ENCODE measurements around the gene KCNG3. TPM values are rescaled to one million over a fixed set of nuclear protein-coding genes. Genes with fewer than 3 reads are reported as not detected.

Gene KCNG3
- total RNA-seq, 1 donor: not detected

DNA sequence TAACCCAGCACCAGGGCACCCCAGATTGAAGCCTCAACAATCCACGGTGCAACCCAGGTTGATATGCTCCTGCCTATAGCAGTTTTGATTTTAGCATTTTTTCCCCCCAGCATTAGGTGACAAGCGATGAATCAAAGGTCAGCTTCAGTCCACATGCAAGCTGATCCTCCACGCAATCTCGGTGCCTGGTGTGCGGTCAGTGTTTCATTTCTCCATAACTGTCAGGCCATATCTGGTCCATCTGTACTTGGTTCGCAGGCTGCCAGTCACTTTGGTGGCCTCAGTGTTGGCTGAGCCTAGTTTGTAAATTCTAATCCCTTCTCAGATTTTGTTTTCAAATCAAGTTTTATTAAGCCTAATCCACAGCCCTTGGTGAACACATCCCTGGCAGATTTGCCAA lies 30.2 kb downstream of the KCNG3 start:
- no peak overlapping the region for H3K4me3 ChIP-seq (ENCODE audit: low read depth, low read length)
- DNase-seq (ENCODE audit: low read depth): no peak
- TF ChIP-seq, protein P1, sequence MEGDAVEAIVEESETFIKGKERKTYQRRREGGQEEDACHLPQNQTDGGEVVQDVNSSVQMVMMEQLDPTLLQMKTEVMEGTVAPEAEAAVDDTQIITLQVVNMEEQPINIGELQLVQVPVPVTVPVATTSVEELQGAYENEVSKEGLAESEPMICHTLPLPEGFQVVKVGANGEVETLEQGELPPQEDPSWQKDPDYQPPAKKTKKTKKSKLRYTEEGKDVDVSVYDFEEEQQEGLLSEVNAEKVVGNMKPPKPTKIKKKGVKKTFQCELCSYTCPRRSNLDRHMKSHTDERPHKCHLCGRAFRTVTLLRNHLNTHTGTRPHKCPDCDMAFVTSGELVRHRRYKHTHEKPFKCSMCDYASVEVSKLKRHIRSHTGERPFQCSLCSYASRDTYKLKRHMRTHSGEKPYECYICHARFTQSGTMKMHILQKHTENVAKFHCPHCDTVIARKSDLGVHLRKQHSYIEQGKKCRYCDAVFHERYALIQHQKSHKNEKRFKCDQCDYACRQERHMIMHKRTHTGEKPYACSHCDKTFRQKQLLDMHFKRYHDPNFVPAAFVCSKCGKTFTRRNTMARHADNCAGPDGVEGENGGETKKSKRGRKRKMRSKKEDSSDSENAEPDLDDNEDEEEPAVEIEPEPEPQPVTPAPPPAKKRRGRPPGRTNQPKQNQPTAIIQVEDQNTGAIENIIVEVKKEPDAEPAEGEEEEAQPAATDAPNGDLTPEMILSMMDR (IDR thresholded peaks at IDR 0.05; ENCODE audit: insufficient read depth, low read depth, low read length): no peak

DNA sequence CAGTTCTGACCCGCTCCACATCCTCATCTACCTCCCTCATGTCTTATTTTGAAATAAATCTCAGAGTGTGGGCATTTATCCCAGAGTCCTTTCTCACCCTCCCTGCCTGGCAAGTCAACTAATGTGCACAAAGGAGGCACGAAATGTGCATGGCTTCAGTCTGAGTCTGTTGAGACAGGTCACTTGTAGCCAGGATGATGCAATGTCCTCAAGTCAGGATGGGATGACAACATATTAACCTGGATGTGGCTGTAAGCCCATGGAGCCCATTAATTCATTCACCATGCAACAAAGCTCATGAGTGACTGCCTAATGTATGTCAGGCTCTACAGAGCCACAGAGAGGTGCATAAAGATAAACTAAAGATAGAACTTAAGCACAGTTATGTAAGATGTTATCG lies 34.5 kb downstream of the KCNG3 start:
- TF ChIP-seq, protein P1 (IDR thresholded peaks at IDR 0.05; ENCODE audit: insufficient read depth, low read depth, low read length): no peak
- no peak overlapping the region for H3K4me3 ChIP-seq (ENCODE audit: low read depth, low read length)
- DNase-seq (ENCODE audit: low read depth): no peak

DNA sequence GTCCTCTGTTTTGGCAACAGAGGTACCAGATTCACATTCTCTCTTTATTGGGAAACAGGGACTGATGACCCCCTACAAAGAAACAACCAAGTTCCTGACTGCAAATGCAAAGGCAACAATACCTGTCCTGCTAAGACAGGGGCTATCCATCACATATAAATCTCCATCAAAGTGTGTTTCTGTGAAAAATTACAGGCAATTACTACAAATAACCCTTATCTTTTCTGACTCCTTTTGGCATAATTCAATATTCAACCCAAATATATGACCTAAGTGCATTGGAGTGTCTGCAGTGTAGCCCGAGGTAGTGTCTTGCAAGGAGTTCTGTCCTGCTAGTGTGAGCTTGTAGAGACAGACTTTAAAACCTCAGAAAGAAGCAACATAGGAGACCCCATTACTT lies 35.4 kb downstream of the KCNG3 start:
- no peak overlapping the region for H3K4me3 ChIP-seq (ENCODE audit: low read depth, low read length)
- TF ChIP-seq, protein P1 (IDR thresholded peaks at IDR 0.05; ENCODE audit: insufficient read depth, low read depth, low read length): no peak
- DNase-seq (ENCODE audit: low read depth): no peak

GRCh38 chr2:42457011-42457410 lies 36.8 kb downstream of the KCNG3 start:
- TF ChIP-seq, protein P1 (IDR thresholded peaks at IDR 0.05; ENCODE audit: insufficient read depth, low read depth, low read length): peak; percentile 29
- H3K4me3 ChIP-seq (ENCODE audit: low read depth, low read length): no peak overlapping the region

DNA sequence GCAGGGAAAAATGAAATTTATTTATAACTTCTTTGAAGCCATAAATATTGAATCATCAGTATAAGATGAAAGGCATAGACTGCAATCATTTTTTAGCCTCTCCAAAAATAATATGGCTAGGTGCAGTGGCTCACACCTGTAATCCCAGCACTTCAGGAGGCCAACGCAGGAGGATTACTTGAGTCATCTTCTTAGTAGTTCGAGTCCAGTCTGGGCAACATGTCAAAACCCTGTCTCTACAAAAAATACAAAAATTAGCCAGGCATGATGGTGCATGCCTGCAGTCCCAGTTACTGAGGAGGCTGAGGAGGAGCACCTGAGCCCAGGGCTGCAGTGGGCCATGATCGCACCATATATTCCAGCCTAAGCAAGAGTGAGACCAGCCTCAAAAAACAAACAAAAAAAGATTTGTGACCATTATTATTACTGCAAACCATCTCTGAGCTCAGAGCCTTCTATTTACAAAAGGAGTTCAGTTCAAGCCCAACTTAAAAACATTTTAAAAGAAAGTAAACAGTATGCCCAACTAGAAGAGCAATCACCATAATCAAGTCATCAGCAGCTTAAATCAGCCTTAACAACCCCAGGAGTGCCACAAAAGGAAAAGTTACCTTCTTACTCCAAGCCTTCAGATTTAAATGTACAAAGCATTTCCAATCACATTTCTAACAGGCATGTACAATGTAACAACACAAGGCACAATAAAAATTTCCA lies 37.5 kb downstream of the KCNG3 start:
- H3K4me3 ChIP-seq (ENCODE audit: low read depth, low read length): no peak overlapping the region
- DNase-seq (ENCODE audit: low read depth): no peak
- TF ChIP-seq, protein P1 (IDR thresholded peaks at IDR 0.05; ENCODE audit: insufficient read depth, low read depth, low read length): no peak

More at GRCh38 chr2:42457011-42457410, 36.8 kb downstream of the KCNG3 start:
- DNase-seq (ENCODE audit: low read depth): no peak

GRCh38 chr2:42452545-42452944 lies 41.2 kb downstream of the KCNG3 start:
- no peak for DNase-seq (ENCODE audit: low read depth)
- H3K4me3 ChIP-seq (ENCODE audit: low read depth, low read length): no peak overlapping the region
- TF ChIP-seq, protein P1 (IDR thresholded peaks at IDR 0.05; ENCODE audit: insufficient read depth, low read depth, low read length): no peak

- no peak for DNase-seq (ENCODE audit: low read depth)
- no peak overlapping the region for H3K4me3 ChIP-seq (ENCODE audit: low read depth, low read length)
- TF ChIP-seq, protein P1 (IDR thresholded peaks at IDR 0.05; ENCODE audit: insufficient read depth, low read depth, low read length): no peak
Measured at GRCh38 chr2:42450136-42450535, 43.6 kb downstream of the KCNG3 start.
